B cell (primary cell): ENCODE data around the gene ZBTB16. TPM values are rescaled to one million over a fixed set of nuclear protein-coding genes. Genes with fewer than 3 reads are reported as not detected.

Source experiments
- ATAC-seq: fragments of 200-7000 bp; cut with Tn5 transposase; one replicate; pipeline ENCODE4 v1.10.0; 2021; ENCODE audit warnings: low read depth, mild to moderate bottlenecking, moderate number of reproducible peaks, moderate library complexity
- CTCF ChIA-PET: fragments of 350-600 bp; sonication (Branson Sonifier 250); formaldehyde crosslinking; loops from one replicate; lab custom pipeline; 2021; ENCODE audit warnings: antibody characterized with exemption, inconsistent platforms; lab: Charles Lee
- POLR2A ChIA-PET: fragments of 350-600 bp; sonication (Branson Sonifier 250); formaldehyde crosslinking; loops from one replicate; lab custom pipeline; 2021; ENCODE audit warnings: antibody characterized with exemption; lab: Charles Lee
- DNase-seq: peaks from one replicate; pipeline ENCODE4 v3.0.0; 2013
- H2AFZ ChIP-seq: 2 replicates; pipeline ENCODE4 v1.6.1; 2012; ENCODE audit warnings: mild to moderate bottlenecking, low read depth, low read length; ENCODE audit not compliant: insufficient read depth, poor library complexity, severe bottlenecking
- H3K27ac ChIP-seq, 2 donors: 1 replicate in 1 of 2; 2 replicates in 1 of 2; pipeline ENCODE4 v1.5.1; 2012 to 2013; ENCODE audit warnings: low read length in 2 of 2, mild to moderate bottlenecking in 2 of 2, moderate library complexity in 1 of 2
- H3K27me3 ChIP-seq, 4 experiments: fragments of 200-600 bp in 1 of 4; sonication (generic) in 1 of 4; replicated peaks in 1 of 4; 1 replicate in 2 of 4; 2 replicates in 2 of 4; pipeline versions ENCODE4 v1.6.1 to v1.7.0; 2013 to 2016; ENCODE audit warnings: low read length in 3 of 4, mild to moderate bottlenecking in 2 of 4, mixed read lengths in 1 of 4, moderate library complexity in 1 of 4; ENCODE audit not compliant: insufficient read depth in 4 of 4, control insufficient read depth in 3 of 4; ENCODE audit errors: control extremely low read depth in 1 of 4
- H3K36me3 ChIP-seq, 2 experiments: replicated peaks in 1 of 2; 1 replicate in 1 of 2; 2 replicates in 1 of 2; pipeline versions ENCODE4 v1.6.1 to v1.7.1; 2013; ENCODE audit warnings: low read length in 1 of 2; ENCODE audit not compliant: insufficient read depth in 2 of 2, control insufficient read depth in 1 of 2; ENCODE audit errors: control extremely low read depth in 1 of 2, extremely low read depth in 1 of 2
- H3K4me1 ChIP-seq, 2 donors: fragments of 200-600 bp in 1 of 2; sonication (generic) in 1 of 2; 1 replicate in 1 of 2; 2 replicates in 1 of 2; pipeline versions ENCODE4 v1.5.1 to v1.6.1; 2013 to 2017; ENCODE audit warnings: low read length in 2 of 2; ENCODE audit not compliant: control insufficient read depth in 2 of 2, insufficient read depth in 2 of 2
- H3K4me2 ChIP-seq: replicated peaks from 2 replicates; pipeline ENCODE3; 2012; ENCODE audit warnings: mild to moderate bottlenecking, low read depth, low read length; ENCODE audit not compliant: poor library complexity, severe bottlenecking
- H3K4me3 ChIP-seq, 5 experiments: fragments of 200-600 bp in 1 of 5; sonication (generic) in 1 of 5; 1 replicate in 3 of 5; 2 replicates in 2 of 5; pipeline versions ENCODE4 v1.5.1 to v1.7.0; 2011 to 2016; ENCODE audit warnings: low read length in 4 of 5, mild to moderate bottlenecking in 4 of 5, low read depth in 2 of 5, control low read depth in 1 of 5, moderate library complexity in 1 of 5; ENCODE audit not compliant: insufficient read depth in 1 of 5; ENCODE audit errors: control extremely low read depth in 1 of 5, extremely low read depth in 1 of 5
- H3K79me2 ChIP-seq: fragments of 200-600 bp; sonication (generic); one replicate; pipeline ENCODE4 v1.6.0; 2016; ENCODE audit warnings: low read length; ENCODE audit not compliant: control insufficient read depth, insufficient read depth
- H3K9ac ChIP-seq: fragments of 200-600 bp; sonication (generic); 2 replicates; pipeline ENCODE4 v1.6.1; 2017; ENCODE audit warnings: mild to moderate bottlenecking, low read length, moderate library complexity
- H3K9me3 ChIP-seq, 3 donors: one replicate each; pipeline versions ENCODE4 v1.6.1 to v1.7.1; 2013; ENCODE audit warnings: low read length in 2 of 3; ENCODE audit not compliant: control insufficient read depth in 2 of 3, insufficient read depth in 1 of 3; ENCODE audit errors: control extremely low read depth in 1 of 3
- H4K20me1 ChIP-seq: 2 replicates; pipeline ENCODE4 v1.6.0; 2012; ENCODE audit warnings: mild to moderate bottlenecking, low read length; ENCODE audit not compliant: insufficient read depth, control insufficient read depth, poor library complexity, severe bottlenecking
- H3K27ac Mint-ChIP-seq: one replicate; pipeline ENCODE4 v1.8.0; 2021; ENCODE audit warnings: mixed read lengths
- H3K27me3 Mint-ChIP-seq: one replicate; pipeline ENCODE4 v1.8.0; 2021; ENCODE audit warnings: mixed read lengths
- H3K4me1 Mint-ChIP-seq: one replicate; pipeline ENCODE4 v1.8.0; 2021; ENCODE audit warnings: mixed read lengths
- H3K4me3 Mint-ChIP-seq: one replicate; pipeline ENCODE4 v1.8.0; 2021; ENCODE audit warnings: mixed read lengths
- H3K9me3 Mint-ChIP-seq: one replicate; pipeline ENCODE4 v1.8.0; 2022; ENCODE audit warnings: mixed read lengths; ENCODE audit not compliant: insufficient read depth
- EZH2 ChIP-seq: IDR thresholded peaks from 2 replicates; pipeline ENCODE4 v1.6.1; 2012; ENCODE audit warnings: borderline replicate concordance, low read depth, mild to moderate bottlenecking, moderate library complexity, low read length; ENCODE audit not compliant: insufficient read depth, poor library complexity, severe bottlenecking
- WGBS: methylation state at CpG from one replicate; pipeline ENCODE4 v1.1.5; 2013; ENCODE audit warnings: missing lambda C conversion rate; ENCODE audit not compliant: insufficient coverage; 5-methylcytosine and 5-hydroxymethylcytosine counted together
- intact Hi-C: fragments of 100-400 bp; cut with micrococcal nuclease; formaldehyde crosslinking; loops from one replicate; pipeline ENCODE4 v1.10.0; 2022
- polyA plus RNA-seq: library from polyadenylated mRNA; depleted of rRNA; stranded (reverse); fragments of >200 nt; gene quantifications from 2 replicates; pipeline ENCODE4 v1.2.3, GENCODE V29; 2012
- total RNA-seq, 2 donors: library from RNA; stranded (reverse); fragments of 120-200 nt in 1 of 2; gene quantifications; 1 replicate in 1 of 2; 2 replicates in 1 of 2; pipeline versions ENCODE4 v1.2.3 to v1.2.4, GENCODE V29; 2013 to 2022
- TF ChIP-seq, protein P1 (sequence below): fragments of 200-600 bp; IDR thresholded peaks from one replicate; pipeline ENCODE4 v1.8.0; 2022; ENCODE audit warnings: antibody characterized with exemption, mild to moderate bottlenecking

ZBTB16 gene
- total and polyA plus RNA-seq, 2 donors (not counting 1 experiment from before 2014, with no cell fraction given), result 16.0 to 20.6 TPM

DNA sequence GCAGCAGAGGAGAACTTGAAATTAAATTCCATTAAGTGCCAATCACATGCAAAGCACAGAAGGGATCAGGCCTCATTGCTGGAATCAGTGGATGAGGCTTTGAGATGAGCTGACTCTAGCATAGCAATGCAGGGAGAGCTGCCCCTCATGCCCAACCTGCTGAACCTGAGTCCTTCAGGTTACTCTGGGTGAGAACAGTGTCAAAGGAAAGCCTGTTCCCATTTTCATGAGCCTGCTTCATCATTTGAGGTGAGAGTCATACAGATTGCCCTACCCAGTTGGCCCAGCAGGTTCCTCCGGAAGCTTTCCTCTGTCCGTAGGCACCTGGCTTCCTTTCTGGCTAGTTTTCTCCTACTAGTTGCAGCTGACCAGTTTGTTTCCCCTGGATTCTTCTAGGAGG lies 25.9 kb upstream of the ZBTB16 start:
- Histone ChIP-seq H3K36me3 (no peaks in the 10 kb centered on the region), H3K27me3 (peaks cover 0 to 27% (median 8%) of the 10 kb centered on the region in 4 experiments), H3K9ac (no peak overlapping the region), H3K4me2 (no peak overlapping the region), H3K4me3 (no peak overlapping the region), H4K20me1 (no peaks in the 10 kb centered on the region), H3K79me2 (no peaks in the 10 kb centered on the region), H3K27ac (no peak overlapping the region), H3K4me1 (peaks cover 0 to 12% of the 10 kb centered on the region in 2 donors), H2AFZ (no peak overlapping the region), H3K9me3 (no peaks in the 10 kb centered on the region)
- TF ChIP-seq, protein P1, sequence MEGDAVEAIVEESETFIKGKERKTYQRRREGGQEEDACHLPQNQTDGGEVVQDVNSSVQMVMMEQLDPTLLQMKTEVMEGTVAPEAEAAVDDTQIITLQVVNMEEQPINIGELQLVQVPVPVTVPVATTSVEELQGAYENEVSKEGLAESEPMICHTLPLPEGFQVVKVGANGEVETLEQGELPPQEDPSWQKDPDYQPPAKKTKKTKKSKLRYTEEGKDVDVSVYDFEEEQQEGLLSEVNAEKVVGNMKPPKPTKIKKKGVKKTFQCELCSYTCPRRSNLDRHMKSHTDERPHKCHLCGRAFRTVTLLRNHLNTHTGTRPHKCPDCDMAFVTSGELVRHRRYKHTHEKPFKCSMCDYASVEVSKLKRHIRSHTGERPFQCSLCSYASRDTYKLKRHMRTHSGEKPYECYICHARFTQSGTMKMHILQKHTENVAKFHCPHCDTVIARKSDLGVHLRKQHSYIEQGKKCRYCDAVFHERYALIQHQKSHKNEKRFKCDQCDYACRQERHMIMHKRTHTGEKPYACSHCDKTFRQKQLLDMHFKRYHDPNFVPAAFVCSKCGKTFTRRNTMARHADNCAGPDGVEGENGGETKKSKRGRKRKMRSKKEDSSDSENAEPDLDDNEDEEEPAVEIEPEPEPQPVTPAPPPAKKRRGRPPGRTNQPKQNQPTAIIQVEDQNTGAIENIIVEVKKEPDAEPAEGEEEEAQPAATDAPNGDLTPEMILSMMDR, result no peak
- no peak for TF ChIP-seq EZH2
- H3K27me3 Mint-ChIP-seq, result peaks cover 41% of the 10 kb centered on the region
- no peak overlapping the region for H3K4me3 Mint-ChIP-seq
- ChIA-PET POLR2A (interaction anchor here (0.7 kb wide), 1 partner anchor 226 kb away, joined by 4 read pairs; no protein-coding TSS in a partner anchor), CTCF (interaction anchor here (0.7 to 15.6 kb wide), 7 partner anchors 8 to 228 kb away, joined by 3 to 391 read pairs (median 5); no protein-coding TSS in a partner anchor)
- no peak for ATAC-seq
- H3K9me3 Mint-ChIP-seq, result no peaks in the 10 kb centered on the region
- WGBS, result 100% methylated on average over 2 of the region's 2 CpGs
- peaks cover 7% of the 10 kb centered on the region for H3K4me1 Mint-ChIP-seq
- H3K27ac Mint-ChIP-seq, result no peak overlapping the region
- intact Hi-C loops, result no loop called here
- DNase-seq, result no peak

DNA sequence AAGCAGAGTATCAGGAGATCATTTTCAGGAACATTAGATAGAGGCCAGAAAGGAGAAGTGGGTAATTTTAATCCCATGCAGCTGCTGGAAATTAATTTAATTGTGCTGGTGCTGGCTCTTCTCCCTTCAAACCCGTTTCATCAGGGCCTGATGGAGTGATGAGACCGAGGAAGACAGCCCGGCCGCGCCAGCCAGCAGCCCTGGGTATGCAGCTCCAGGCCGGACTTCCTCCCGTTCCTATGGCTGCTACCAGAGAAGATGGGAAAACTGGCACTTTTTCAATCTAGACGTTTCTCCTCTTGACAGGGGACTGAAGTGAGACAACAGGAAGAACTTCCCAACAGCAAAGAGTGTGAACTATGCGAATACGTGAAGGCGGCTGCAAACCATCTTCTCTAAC lies 24.6 kb upstream of the ZBTB16 start:
- H3K4me2 ChIP-seq, result no peak overlapping the region
- Mint-ChIP-seq H3K27me3 (peaks cover 32% of the 10 kb centered on the region), H3K27ac (no peak overlapping the region), H3K4me1 (peaks cover 7% of the 10 kb centered on the region), H3K4me3 (no peak overlapping the region), H3K9me3 (no peaks in the 10 kb centered on the region)
- peaks cover 0 to 12% of the 10 kb centered on the region in 2 donors for H3K4me1 ChIP-seq
- no peak for ATAC-seq
- ChIA-PET POLR2A (no interaction called here), CTCF (interaction anchor here (1.1 to 15.6 kb wide), 12 partner anchors 9 to 228 kb away, joined by 3 to 391 read pairs (median 8); no protein-coding TSS in a partner anchor)
- no peaks in the 10 kb centered on the region for H3K79me2 ChIP-seq
- intact Hi-C loops, result loop anchor here (5.0 kb wide), 1 partner anchor 43 kb away; no protein-coding TSS in a partner anchor
- no peak for TF ChIP-seq EZH2
- TF ChIP-seq, protein P1, result no peak
- peaks cover 0 to 25% (median 5%) of the 10 kb centered on the region in 4 experiments for H3K27me3 ChIP-seq
- H3K4me3 ChIP-seq, result no peak overlapping the region
- no peaks in the 10 kb centered on the region for H3K9me3 ChIP-seq
- no peak overlapping the region for H3K9ac ChIP-seq
- H3K27ac ChIP-seq, result no peak overlapping the region
- no peaks in the 10 kb centered on the region for H3K36me3 ChIP-seq
- no peak for DNase-seq
- WGBS, result 88% methylated on average over 11 of the region's 11 CpGs
- no peaks in the 10 kb centered on the region for H4K20me1 ChIP-seq
- no peak overlapping the region for H2AFZ ChIP-seq
